Epithelial cell of esophagus (primary cell): ENCODE measurements around the gene RIC8A.

Experiments used
- DNase-seq: peaks from one replicate; pipeline ENCODE4 v3.0.0; 2010; ENCODE audit warnings: low read depth
- H3K4me3 ChIP-seq: 2 replicates; pipeline ENCODE4 v1.5.1; 2011; ENCODE audit warnings: mild to moderate bottlenecking, low read length, control low read depth
- CTCF ChIP-seq: IDR thresholded peaks from 2 replicates; pipeline ENCODE4 v1.5.1; 2011; ENCODE audit warnings: low read depth, mild to moderate bottlenecking, low read length, control low read depth, inconsistent platforms; ENCODE audit not compliant: insufficient read depth; ENCODE audit errors: missing control alignments

RIC8A gene

GRCh38 chr11:201966-202365 lies 5.5 kb upstream of the RIC8A start:
- DNase-seq = no peak
- H3K4me3 ChIP-seq = no peak overlapping the region
- TF ChIP-seq CTCF = no peak

GRCh38 chr11:202490-202889 lies 5.0 kb upstream of the RIC8A start:
- no peak for DNase-seq
- no peak for TF ChIP-seq CTCF
- no peak overlapping the region for H3K4me3 ChIP-seq

GRCh38 chr11:203056-203944 lies 4.2 kb upstream of the RIC8A start:
- TF ChIP-seq CTCF = no peak
- H3K4me3 ChIP-seq = no peak overlapping the region
- no peak for DNase-seq

GRCh38 chr11:203945-204586 lies 3.4 kb upstream of the RIC8A start:
- TF ChIP-seq CTCF = no peak
- DNase-seq = no peak
- H3K4me3 ChIP-seq = no peak overlapping the region

- TF ChIP-seq CTCF = no peak
- no peak overlapping the region for H3K4me3 ChIP-seq
- no peak for DNase-seq
Measured at GRCh38 chr11:204587-205109, 2.9 kb upstream of the RIC8A start.

GRCh38 chr11:205221-206001 lies 2.1 kb upstream of the RIC8A start:
- no peak overlapping the region for H3K4me3 ChIP-seq
- no peak for TF ChIP-seq CTCF
- no peak for DNase-seq
